ENCODE results near the gene MS4A6E. TPM values are rescaled to one million over a fixed set of nuclear protein-coding genes. Genes with fewer than 3 reads are reported as not detected.

Gene MS4A6E
- total and polyA plus RNA-seq, 9 donors = 1.3 TPM; not detected in 8

DNA sequence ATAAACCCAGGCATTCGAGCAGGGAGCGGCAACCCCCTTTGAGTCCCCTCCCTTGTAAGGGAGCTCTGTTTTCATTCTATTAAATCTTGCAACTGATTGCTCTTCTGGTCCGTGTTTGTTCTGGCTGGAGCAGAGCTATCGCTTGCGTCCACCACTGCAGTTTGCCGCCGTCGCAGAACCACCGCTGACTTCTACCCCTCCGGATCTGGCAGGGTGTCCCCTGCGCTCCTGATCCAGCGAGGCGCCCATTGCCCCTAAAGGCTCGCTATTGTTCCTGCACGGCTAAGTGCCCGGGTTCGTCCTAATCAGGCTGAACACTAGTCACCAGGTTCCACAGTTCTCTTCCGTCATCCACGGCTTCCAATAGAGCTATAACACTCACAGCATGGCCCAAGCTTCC is 40.8 kb downstream of the MS4A6E start:
- WGBS, 3 donors = 90 to 94% (median 93%) methylated on average over 19 of the region's 19 CpGs
- intact Hi-C loops (cut with DNase I) = no loop called here
- H3K4me1 ChIP-seq (ENCODE audit: insufficient read depth) = no peaks in the 10 kb centered on the region

DNA sequence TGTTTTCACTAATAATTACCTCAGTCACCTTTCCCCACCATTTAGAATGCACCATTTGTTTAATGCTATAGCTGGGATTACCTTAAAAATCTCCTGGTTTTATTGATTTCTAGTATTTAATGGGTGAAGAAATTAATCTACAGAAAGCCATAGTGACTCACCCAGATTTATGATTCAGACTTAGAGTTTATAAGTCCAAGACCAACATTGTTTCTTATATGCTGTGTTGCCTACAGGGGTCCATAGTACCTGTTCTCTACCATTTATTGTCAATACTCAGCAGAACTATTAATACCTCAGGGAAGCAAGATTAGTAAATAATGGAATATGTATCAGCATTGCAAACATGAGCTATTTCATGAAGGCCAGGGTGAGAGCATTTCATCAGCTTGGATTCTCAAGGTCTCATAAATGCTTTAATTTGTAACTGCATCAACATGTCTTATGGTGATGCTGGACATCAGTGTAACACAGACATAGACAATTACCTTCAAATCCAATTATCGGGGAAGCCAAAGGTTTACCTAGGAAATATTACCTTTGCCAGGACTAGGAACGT is 43.3 kb downstream of the MS4A6E start:
- DNase-seq = no peak
- H3K4me1 ChIP-seq (ENCODE audit: insufficient read depth) = no peaks in the 10 kb centered on the region
- H3K36me3 ChIP-seq = no peaks in the 10 kb centered on the region
- H3K9me3 ChIP-seq = no peaks in the 10 kb centered on the region
- intact Hi-C loops (cut with DNase I) = no loop called here
- H3K4me3 ChIP-seq = no peak overlapping the region
- no peak overlapping the region for H3K27ac ChIP-seq
- 9 to 36% (median 12%) methylated on average over 2 of the region's 2 CpGs for WGBS, 3 donors
- H3K27me3 ChIP-seq = no peaks in the 10 kb centered on the region
- TF ChIP-seq POLR2A (IDR thresholded peaks at IDR 0.05) = no peak
- TF ChIP-seq, protein P1, sequence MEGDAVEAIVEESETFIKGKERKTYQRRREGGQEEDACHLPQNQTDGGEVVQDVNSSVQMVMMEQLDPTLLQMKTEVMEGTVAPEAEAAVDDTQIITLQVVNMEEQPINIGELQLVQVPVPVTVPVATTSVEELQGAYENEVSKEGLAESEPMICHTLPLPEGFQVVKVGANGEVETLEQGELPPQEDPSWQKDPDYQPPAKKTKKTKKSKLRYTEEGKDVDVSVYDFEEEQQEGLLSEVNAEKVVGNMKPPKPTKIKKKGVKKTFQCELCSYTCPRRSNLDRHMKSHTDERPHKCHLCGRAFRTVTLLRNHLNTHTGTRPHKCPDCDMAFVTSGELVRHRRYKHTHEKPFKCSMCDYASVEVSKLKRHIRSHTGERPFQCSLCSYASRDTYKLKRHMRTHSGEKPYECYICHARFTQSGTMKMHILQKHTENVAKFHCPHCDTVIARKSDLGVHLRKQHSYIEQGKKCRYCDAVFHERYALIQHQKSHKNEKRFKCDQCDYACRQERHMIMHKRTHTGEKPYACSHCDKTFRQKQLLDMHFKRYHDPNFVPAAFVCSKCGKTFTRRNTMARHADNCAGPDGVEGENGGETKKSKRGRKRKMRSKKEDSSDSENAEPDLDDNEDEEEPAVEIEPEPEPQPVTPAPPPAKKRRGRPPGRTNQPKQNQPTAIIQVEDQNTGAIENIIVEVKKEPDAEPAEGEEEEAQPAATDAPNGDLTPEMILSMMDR (IDR thresholded peaks at IDR 0.05) = no peak

More for the DNA sequence above, 40.8 kb downstream of the MS4A6E start:
- H3K4me3 ChIP-seq = no peak overlapping the region
- TF ChIP-seq, protein P1 (IDR thresholded peaks at IDR 0.05) = no peak
- TF ChIP-seq POLR2A (IDR thresholded peaks at IDR 0.05) (no peak), EP300 (IDR thresholded peaks at IDR 0.05) (no peak)
- H3K36me3 ChIP-seq = no peaks in the 10 kb centered on the region
- H3K9me3 ChIP-seq = no peaks in the 10 kb centered on the region
- no peaks in the 10 kb centered on the region for H3K27me3 ChIP-seq
- DNase-seq = no peak
- no peak overlapping the region for H3K27ac ChIP-seq

DNA sequence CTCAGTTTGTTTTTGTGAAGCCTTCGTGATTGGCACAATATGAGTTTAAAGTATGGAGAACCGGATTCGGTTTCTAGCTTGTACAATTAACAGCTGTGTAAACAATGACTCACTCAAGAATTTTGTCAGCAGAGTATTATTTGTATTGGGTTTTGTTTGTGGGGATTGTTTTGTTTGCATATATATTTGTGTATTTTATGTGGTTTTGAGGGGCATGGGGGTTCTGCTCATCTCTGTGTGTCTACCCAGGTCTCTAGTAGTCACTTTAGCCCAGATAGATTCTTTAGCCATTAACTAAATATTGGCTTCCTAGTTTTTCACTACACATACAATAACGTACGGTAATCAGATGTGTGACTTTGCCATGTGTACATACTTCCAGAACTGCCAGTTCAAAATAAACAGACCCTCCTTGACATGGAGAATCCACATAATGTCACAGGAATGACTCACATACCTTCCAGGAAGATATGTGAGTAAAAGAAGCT is 43.8 kb downstream of the MS4A6E start:
- Histone ChIP-seq H3K9me3 (no peaks in the 10 kb centered on the region), H3K4me1 (ENCODE audit: insufficient read depth) (no peaks in the 10 kb centered on the region), H3K27ac (no peak overlapping the region), H3K36me3 (no peaks in the 10 kb centered on the region), H3K27me3 (no peaks in the 10 kb centered on the region), H3K4me3 (no peak overlapping the region)
- no peak for DNase-seq
- intact Hi-C loops (cut with DNase I) = no loop called here
- WGBS, 3 donors = 4 to 24% (median 8%) methylated on average over 5 of the region's 5 CpGs
- no peak for TF ChIP-seq POLR2A (IDR thresholded peaks at IDR 0.05)
- TF ChIP-seq, protein P1 (IDR thresholded peaks at IDR 0.05) = no peak
- TF ChIP-seq EP300 (IDR thresholded peaks at IDR 0.05) = no peak

DNA sequence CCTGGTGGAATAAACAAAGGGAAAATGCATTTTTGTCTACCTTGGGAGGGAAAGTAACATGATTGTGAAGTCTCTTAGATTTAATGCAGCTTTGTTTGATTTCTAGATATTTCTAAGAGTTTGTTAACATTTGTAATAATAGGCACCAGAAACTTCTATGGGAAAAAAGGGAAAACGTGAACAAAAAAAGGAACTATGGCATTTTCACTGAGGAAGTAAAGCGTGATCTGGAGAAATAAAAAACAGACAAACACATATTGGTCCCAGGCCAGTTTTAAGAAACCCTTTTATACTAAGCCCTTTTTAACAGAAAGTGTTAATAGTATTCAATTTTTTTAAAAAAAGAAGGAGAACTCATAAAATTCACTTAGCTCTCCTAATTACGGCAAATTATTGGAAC is 44.3 kb downstream of the MS4A6E start:
- no peak overlapping the region for H3K4me3 ChIP-seq
- DNase-seq = no peak
- no peaks in the 10 kb centered on the region for H3K9me3 ChIP-seq
- H3K4me1 ChIP-seq (ENCODE audit: insufficient read depth) = no peaks in the 10 kb centered on the region
- TF ChIP-seq, protein P1 (IDR thresholded peaks at IDR 0.05) = no peak
- no peak for TF ChIP-seq POLR2A (IDR thresholded peaks at IDR 0.05)
- no peaks in the 10 kb centered on the region for H3K27me3 ChIP-seq
- WGBS, 3 donors = 56 to 78% (median 66%) methylated on average over 3 of the region's 3 CpGs
- intact Hi-C loops (cut with DNase I) = no loop called here
- no peaks in the 10 kb centered on the region for H3K36me3 ChIP-seq
- no peak overlapping the region for H3K27ac ChIP-seq

Data from ovary (tissue), 9 donors.